HCT116 (cell line): ENCODE data around the gene SLC16A13. TPM values are rescaled to one million over a fixed set of nuclear protein-coding genes. Genes with fewer than 3 reads are reported as not detected.

Experiments used
- ATAC-seq: fragments of 200-7000 bp; cut with Tn5 transposase; 2 replicates; pipeline ENCODE4 v1.9.1; 2020; ENCODE audit warnings: mild to moderate bottlenecking, moderate library complexity
- BruUV-seq: library from RNA; stranded (reverse); fragments of 400-500 nt; replicated peaks from 2 replicates; lab custom pipeline; 2021; lab: Mats Ljungman, UMichigan
- CTCF ChIA-PET: fragments of 300-600 bp; sonication (Branson Sonifier 250); formaldehyde crosslinking; loops from one replicate; lab custom pipeline; 2021; ENCODE audit warnings: antibody characterized with exemption; lab: Charles Lee
- POLR2A ChIA-PET: fragments of 300-600, 350-600 bp; sonication (Branson Sonifier 250); formaldehyde crosslinking; loops from one replicate; lab custom pipeline; 2021; ENCODE audit warnings: antibody characterized with exemption; lab: Charles Lee
- RAD21 ChIA-PET, 2 experiments: fragments of 300-600 bp; sonication (Branson Sonifier 250); formaldehyde crosslinking; loops; one replicate each; lab custom pipeline; 2023; ENCODE audit warnings: low total read pairs in 2 of 2; ENCODE audit not compliant: uncharacterized antibody in 2 of 2, unreplicated experiment in 2 of 2, low non-redundant PET in 1 of 2; lab: Charles Lee
- DNase-seq: peaks from one replicate; pipeline ENCODE4 v3.0.0-alpha.2; 2010; ENCODE audit warnings: low read depth, low spot score
- H2AFZ ChIP-seq: fragments of 200-600 bp; shearing (Covaris generic), sonication (generic); 2 replicates; pipeline ENCODE4 v1.6.1; 2017; ENCODE audit warnings: low read depth, mixed run types, mixed read lengths, antibody characterized with exemption, low read length; ENCODE audit not compliant: poor library complexity, severe bottlenecking
- H3K27ac ChIP-seq: 2 replicates; pipeline ENCODE4 v1.5.1; 2012; ENCODE audit warnings: low read depth, low read length
- H3K27me3 ChIP-seq: fragments of 200-600 bp; sonication (generic); 2 replicates; pipeline ENCODE4 v1.6.1; 2016; ENCODE audit warnings: mixed run types, low read length, mixed read lengths; ENCODE audit not compliant: insufficient read depth
- H3K36me3 ChIP-seq, 2 experiments: fragments of 200-500 bp in 1 of 2; fragments of 200-600 bp in 1 of 2; sonication (Bioruptor generic) in 1 of 2; sonication (generic) in 1 of 2; 2 replicates each; pipeline versions ENCODE4 v1.5.1 to v1.6.1; 2014 to 2016; ENCODE audit warnings: low read length in 2 of 2, inconsistent platforms in 1 of 2, mixed read lengths in 1 of 2, mixed run types in 1 of 2; ENCODE audit not compliant: insufficient read depth in 2 of 2, control insufficient read depth in 1 of 2
- H3K4me1 ChIP-seq, 2 experiments: fragments of 200-600 bp in 1 of 2; sonication (generic) in 1 of 2; 2 replicates each; pipeline versions ENCODE4 v1.5.1 to v1.6.1; 2012 to 2017; ENCODE audit warnings: low read length in 2 of 2, inconsistent platforms in 1 of 2, mild to moderate bottlenecking in 1 of 2, mixed read lengths in 1 of 2, mixed run types in 1 of 2, moderate library complexity in 1 of 2; ENCODE audit not compliant: insufficient read depth in 2 of 2, control insufficient read depth in 1 of 2
- H3K4me2 ChIP-seq: fragments of 200-600 bp; sonication (generic); 2 replicates; pipeline ENCODE4 v1.6.1; 2017; ENCODE audit warnings: mixed run types, low read length, mixed read lengths
- H3K4me3 ChIP-seq, 2 experiments: fragments of 200-600 bp in 1 of 2; sonication (generic) in 1 of 2; replicated peaks in 1 of 2; 2 replicates each; pipeline ENCODE4 v1.5.1; 2011 to 2016; ENCODE audit warnings: low read length in 2 of 2, control low read depth in 1 of 2, low read depth in 1 of 2, mild to moderate bottlenecking in 1 of 2, mixed read lengths in 1 of 2, mixed run types in 1 of 2
- H3K79me2 ChIP-seq: fragments of 200-600 bp; sonication (generic); 2 replicates; pipeline ENCODE4 v1.6.1; 2017; ENCODE audit warnings: mild to moderate bottlenecking, mixed run types, low read length, moderate library complexity, mixed read lengths; ENCODE audit not compliant: insufficient read depth
- H3K9ac ChIP-seq: fragments of 200-600 bp; sonication (generic); 2 replicates; pipeline ENCODE4 v1.6.1; 2016; ENCODE audit warnings: low read length, mixed read lengths
- H3K9me2 ChIP-seq: fragments of 200-600 bp; sonication (generic), shearing (Covaris generic); 2 replicates; pipeline ENCODE4 v1.6.1; 2017; ENCODE audit warnings: mixed run types, mild to moderate bottlenecking, moderate library complexity; ENCODE audit not compliant: insufficient read depth
- H3K9me3 ChIP-seq, 2 experiments: fragments of 200-500 bp in 1 of 2; fragments of 200-600 bp in 1 of 2; sonication (Bioruptor generic) in 1 of 2; sonication (generic) in 1 of 2; 2 replicates each; pipeline ENCODE4 v1.6.1; 2014 to 2017; ENCODE audit warnings: low read length in 2 of 2, mixed read lengths in 2 of 2, inconsistent platforms in 1 of 2, low read depth in 1 of 2, mild to moderate bottlenecking in 1 of 2, mixed run types in 1 of 2, moderate library complexity in 1 of 2; ENCODE audit not compliant: control insufficient read depth in 1 of 2, insufficient read depth in 1 of 2
- H4K20me1 ChIP-seq: fragments of 200-600 bp; sonication (generic), shearing (Covaris generic); 2 replicates; pipeline ENCODE4 v1.6.1; 2017; ENCODE audit warnings: mixed run types, mild to moderate bottlenecking, moderate library complexity; ENCODE audit not compliant: insufficient read depth
- ATF3 ChIP-seq: IDR thresholded peaks from 2 replicates; pipeline ENCODE4 v1.6.1; 2012
- CEBPB ChIP-seq: IDR thresholded peaks from 2 replicates; pipeline ENCODE4 v1.6.1; 2012; ENCODE audit warnings: low read depth
- FOSL1 ChIP-seq: IDR thresholded peaks from 2 replicates; pipeline ENCODE4 v1.6.1; 2012; ENCODE audit warnings: low read depth
- JUND ChIP-seq: IDR thresholded peaks from 2 replicates; pipeline ENCODE4 v1.6.1; 2012
- POLR2A ChIP-seq: IDR thresholded peaks from 2 replicates; pipeline ENCODE4 v1.7.0; 2011; ENCODE audit warnings: borderline replicate concordance; ENCODE audit not compliant: insufficient read depth, insufficient read length; ENCODE audit errors: extremely low read depth
- POLR2AphosphoS5 ChIP-seq: IDR thresholded peaks from 2 replicates; pipeline ENCODE4 v1.6.1; 2011; ENCODE audit warnings: mild to moderate bottlenecking, low read depth, low read length, moderate library complexity
- REST ChIP-seq: IDR thresholded peaks from 2 replicates; pipeline ENCODE4 v1.6.1; 2012; ENCODE audit warnings: low read depth
- SIN3A ChIP-seq: IDR thresholded peaks from 2 replicates; pipeline ENCODE4 v1.6.1; 2012; ENCODE audit warnings: low read depth
- SP1 ChIP-seq: IDR thresholded peaks from 2 replicates; pipeline ENCODE4 v1.6.1; 2012; ENCODE audit warnings: low read depth
- TCF7L2 ChIP-seq: IDR thresholded peaks from 2 replicates; pipeline ENCODE4 v1.7.0; 2011; ENCODE audit warnings: borderline replicate concordance, inconsistent platforms; ENCODE audit not compliant: insufficient read depth, insufficient read length; ENCODE audit errors: extremely low read depth
- YY1 ChIP-seq: IDR thresholded peaks from 2 replicates; pipeline ENCODE4 v1.6.1; 2011; ENCODE audit warnings: low read length, low read depth, moderate library complexity, mild to moderate bottlenecking; ENCODE audit not compliant: insufficient replicate concordance; ENCODE audit errors: extremely low read depth
- ZFX ChIP-seq: fragments of 450-650 bp; IDR thresholded peaks from 2 replicates; pipeline ENCODE4 v1.6.1; 2017
- ZNF274 ChIP-seq: fragments of 200-500 bp; sonication (Bioruptor generic); IDR thresholded peaks from 2 replicates; pipeline ENCODE4 v1.6.1; 2014; ENCODE audit warnings: mild to moderate bottlenecking, low read depth, low read length, inconsistent platforms
- intact Hi-C: fragments of 100-400 bp; cut with micrococcal nuclease; formaldehyde crosslinking; loops from 2 replicates; pipeline ENCODE4 v1.10.0; 2022
- total RNA-seq: library from RNA; stranded (reverse); gene quantifications from one replicate; pipeline ENCODE4 v1.2.1, GENCODE V29; 2021; ENCODE audit not compliant: unreplicated experiment
- TF ChIP-seq, protein P1 (sequence below): IDR thresholded peaks from 2 replicates; pipeline ENCODE4 v1.6.1; 2011; ENCODE audit warnings: mild to moderate bottlenecking, low read length, moderate library complexity; ENCODE audit not compliant: insufficient replicate concordance; ENCODE audit errors: extremely low read depth

SLC16A13 gene
- total RNA-seq, 1 experiment from 2014 or later = 6.8 TPM

GRCh38 chr17:7042501-7043181 lies 6.8 kb downstream of the SLC16A13 start:
- TF ChIP-seq SP1 (no peak), ZNF274 (no peak)
- TF ChIP-seq, all 23 proteins: peak for 0
- RAD21 ChIA-PET = no interaction called here

GRCh38 chr17:7043182-7043496 lies 7.3 kb downstream of the SLC16A13 start:
- TF ChIP-seq REST (no peak), TCF7L2 (no peak), POLR2AphosphoS5 (no peak), JUND (no peak), CEBPB (no peak), FOSL1 (no peak), ZFX (no peak), SIN3A (no peak), POLR2A (no peak), SP1 (no peak), YY1 (no peak), ATF3 (no peak)
- TF ChIP-seq, protein P1, sequence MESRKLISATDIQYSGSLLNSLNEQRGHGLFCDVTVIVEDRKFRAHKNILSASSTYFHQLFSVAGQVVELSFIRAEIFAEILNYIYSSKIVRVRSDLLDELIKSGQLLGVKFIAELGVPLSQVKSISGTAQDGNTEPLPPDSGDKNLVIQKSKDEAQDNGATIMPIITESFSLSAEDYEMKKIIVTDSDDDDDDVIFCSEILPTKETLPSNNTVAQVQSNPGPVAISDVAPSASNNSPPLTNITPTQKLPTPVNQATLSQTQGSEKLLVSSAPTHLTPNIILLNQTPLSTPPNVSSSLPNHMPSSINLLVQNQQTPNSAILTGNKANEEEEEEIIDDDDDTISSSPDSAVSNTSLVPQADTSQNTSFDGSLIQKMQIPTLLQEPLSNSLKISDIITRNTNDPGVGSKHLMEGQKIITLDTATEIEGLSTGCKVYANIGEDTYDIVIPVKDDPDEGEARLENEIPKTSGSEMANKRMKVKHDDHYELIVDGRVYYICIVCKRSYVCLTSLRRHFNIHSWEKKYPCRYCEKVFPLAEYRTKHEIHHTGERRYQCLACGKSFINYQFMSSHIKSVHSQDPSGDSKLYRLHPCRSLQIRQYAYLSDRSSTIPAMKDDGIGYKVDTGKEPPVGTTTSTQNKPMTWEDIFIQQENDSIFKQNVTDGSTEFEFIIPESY = no peak
- Histone ChIP-seq H4K20me1 (no peaks in the 10 kb centered on the region), H3K9me3 (no peaks in the 10 kb centered on the region), H2AFZ (no peak overlapping the region), H3K79me2 (no peaks in the 10 kb centered on the region), H3K9ac (no peak overlapping the region), H3K4me2 (no peak overlapping the region), H3K27ac (no peak overlapping the region), H3K4me3 (no peak overlapping the region), H3K4me1 (peaks cover 19 to 28% of the 10 kb centered on the region in 2 experiments), H3K27me3 (no peaks in the 10 kb centered on the region), H3K36me3 (no peaks in the 10 kb centered on the region), H3K9me2 (no peaks in the 10 kb centered on the region)
- no TSS peak for BruUV-seq
- ATAC-seq (no peak), DNase-seq (no peak)
- ChIA-PET POLR2A (interaction anchor here (0.6 kb wide), 1 partner anchor 103 kb away, joined by 3 read pairs; no protein-coding TSS in a partner anchor), CTCF (no interaction called here), RAD21 (no interaction called here)
- intact Hi-C loops = no loop called here

More at GRCh38 chr17:7042501-7043181, 6.8 kb downstream of the SLC16A13 start:
- Histone ChIP-seq H4K20me1 (no peaks in the 10 kb centered on the region), H2AFZ (no peak overlapping the region), H3K4me3 (no peak overlapping the region), H3K27me3 (no peaks in the 10 kb centered on the region), H3K36me3 (no peaks in the 10 kb centered on the region), H3K27ac (no peak overlapping the region), H3K9me2 (no peaks in the 10 kb centered on the region), H3K4me2 (no peak overlapping the region), H3K4me1 (peaks cover 18 to 23% of the 10 kb centered on the region in 2 experiments), H3K9ac (no peak overlapping the region), H3K9me3 (no peaks in the 10 kb centered on the region), H3K79me2 (no peaks in the 10 kb centered on the region)
- intact Hi-C loops = no loop called here
- POLR2A ChIA-PET = interaction anchor here (0.6 kb wide), 1 partner anchor 103 kb away, joined by 3 read pairs; no protein-coding TSS in a partner anchor
- ATAC-seq = no peak
- no TSS peak for BruUV-seq
- DNase-seq = no peak
- CTCF ChIA-PET = no interaction called here
